ENCODE measurements around the gene RPL5.

The RPL5 gene

GRCh38 chr1:92857817-92858216 is 26.0 kb downstream of the RPL5 start:
- Mint-ChIP-seq H3K9me3 (no peaks in the 10 kb centered on the region), H3K27me3 (no peaks in the 10 kb centered on the region), H3K4me3 (no peak overlapping the region), H3K36me3 (ENCODE audit: low read depth) (peaks cover 5% of the 10 kb centered on the region), H3K27ac (no peak overlapping the region), H3K4me1 (ENCODE audit: low read depth) (peaks cover 16% of the 10 kb centered on the region)
- DNase-seq = no peak

- H3K36me3 Mint-ChIP-seq (ENCODE audit: low read depth) = peaks cover 5% of the 10 kb centered on the region
- H3K9me3 Mint-ChIP-seq = no peaks in the 10 kb centered on the region
- no peak for DNase-seq
- H3K27me3 Mint-ChIP-seq = no peaks in the 10 kb centered on the region
- H3K4me3 Mint-ChIP-seq = peak overlapping the region; percentile 48
- H3K4me1 Mint-ChIP-seq (ENCODE audit: low read depth) = peaks cover 16% of the 10 kb centered on the region
- H3K27ac Mint-ChIP-seq = peak overlapping the region; percentile 34
Observed at GRCh38 chr1:92858564-92859399, 26.9 kb downstream of the RPL5 start.

GRCh38 chr1:92859400-92860039 is 27.7 kb downstream of the RPL5 start:
- peaks cover 5% of the 10 kb centered on the region for H3K36me3 Mint-ChIP-seq (ENCODE audit: low read depth)
- peak overlapping the region; percentile 34 for H3K27ac Mint-ChIP-seq
- peak overlapping the region; percentile 48 for H3K4me3 Mint-ChIP-seq
- no peaks in the 10 kb centered on the region for H3K9me3 Mint-ChIP-seq
- no peaks in the 10 kb centered on the region for H3K27me3 Mint-ChIP-seq
- no peak for DNase-seq
- H3K4me1 Mint-ChIP-seq (ENCODE audit: low read depth) = peaks cover 14% of the 10 kb centered on the region

- H3K4me3 Mint-ChIP-seq = no peak overlapping the region
- no peak for DNase-seq
Observed at GRCh38 chr1:92862605-92863004, 30.8 kb downstream of the RPL5 start.

GRCh38 chr1:92864131-92864530 is 32.3 kb downstream of the RPL5 start:
- H3K9me3 Mint-ChIP-seq = no peaks in the 10 kb centered on the region
- H3K4me3 Mint-ChIP-seq = no peak overlapping the region
- DNase-seq = no peak
- H3K27me3 Mint-ChIP-seq = no peaks in the 10 kb centered on the region
- peaks cover 4% of the 10 kb centered on the region for H3K4me1 Mint-ChIP-seq (ENCODE audit: low read depth)
- H3K36me3 Mint-ChIP-seq (ENCODE audit: low read depth) = peaks cover 2% of the 10 kb centered on the region
- no peak overlapping the region for H3K27ac Mint-ChIP-seq

More at GRCh38 chr1:92862605-92863004, 30.8 kb downstream of the RPL5 start:
- Mint-ChIP-seq H3K27me3 (no peaks in the 10 kb centered on the region), H3K4me1 (ENCODE audit: low read depth) (peaks cover 11% of the 10 kb centered on the region), H3K27ac (no peak overlapping the region), H3K9me3 (no peaks in the 10 kb centered on the region), H3K36me3 (ENCODE audit: low read depth) (no peaks in the 10 kb centered on the region)

GRCh38 chr1:92870591-92870990 is 38.8 kb downstream of the RPL5 start:
- Mint-ChIP-seq H3K36me3 (ENCODE audit: low read depth) (peaks cover 31% of the 10 kb centered on the region), H3K4me3 (no peak overlapping the region), H3K27ac (no peak overlapping the region), H3K4me1 (ENCODE audit: low read depth) (peaks cover 7% of the 10 kb centered on the region), H3K27me3 (no peaks in the 10 kb centered on the region), H3K9me3 (no peaks in the 10 kb centered on the region)
- DNase-seq = no peak

GRCh38 chr1:92872719-92873118 is 40.9 kb downstream of the RPL5 start:
- Mint-ChIP-seq H3K4me3 (no peak overlapping the region), H3K4me1 (ENCODE audit: low read depth) (peaks cover 17% of the 10 kb centered on the region), H3K36me3 (ENCODE audit: low read depth) (peaks cover 30% of the 10 kb centered on the region), H3K9me3 (no peaks in the 10 kb centered on the region), H3K27ac (no peak overlapping the region), H3K27me3 (no peaks in the 10 kb centered on the region)
- DNase-seq = no peak

GRCh38 chr1:92874987-92875386 is 43.1 kb downstream of the RPL5 start:
- H3K9me3 Mint-ChIP-seq = no peaks in the 10 kb centered on the region
- H3K27ac Mint-ChIP-seq = no peak overlapping the region
- peaks cover 29% of the 10 kb centered on the region for H3K36me3 Mint-ChIP-seq (ENCODE audit: low read depth)
- peaks cover 28% of the 10 kb centered on the region for H3K4me1 Mint-ChIP-seq (ENCODE audit: low read depth)
- DNase-seq = no peak
- H3K27me3 Mint-ChIP-seq = no peaks in the 10 kb centered on the region
- H3K4me3 Mint-ChIP-seq = no peak overlapping the region

- H3K27ac Mint-ChIP-seq = no peak overlapping the region
Observed at GRCh38 chr1:92876351-92876750, 44.5 kb downstream of the RPL5 start.

GRCh38 chr1:92877081-92877711 is 45.4 kb downstream of the RPL5 start:
- H3K9me3 Mint-ChIP-seq = no peaks in the 10 kb centered on the region
- H3K4me3 Mint-ChIP-seq = peak overlapping the region; percentile 52
- H3K36me3 Mint-ChIP-seq (ENCODE audit: low read depth) = peaks cover 27% of the 10 kb centered on the region
- peaks cover 24% of the 10 kb centered on the region for H3K4me1 Mint-ChIP-seq (ENCODE audit: low read depth)
- peak overlapping the region; percentile 10 for H3K27ac Mint-ChIP-seq
- no peak for DNase-seq
- no peaks in the 10 kb centered on the region for H3K27me3 Mint-ChIP-seq

More at GRCh38 chr1:92876351-92876750, 44.5 kb downstream of the RPL5 start:
- no peaks in the 10 kb centered on the region for H3K27me3 Mint-ChIP-seq
- no peak overlapping the region for H3K4me3 Mint-ChIP-seq
- no peak for DNase-seq
- H3K9me3 Mint-ChIP-seq = no peaks in the 10 kb centered on the region
- H3K36me3 Mint-ChIP-seq (ENCODE audit: low read depth) = peaks cover 29% of the 10 kb centered on the region
- H3K4me1 Mint-ChIP-seq (ENCODE audit: low read depth) = peaks cover 24% of the 10 kb centered on the region

GRCh38 chr1:92877792-92878191 is 46.0 kb downstream of the RPL5 start:
- peak overlapping the region; percentile 86 for H3K27ac Mint-ChIP-seq
- peaks cover 28% of the 10 kb centered on the region for H3K4me1 Mint-ChIP-seq (ENCODE audit: low read depth)
- no peak for DNase-seq
- peak overlapping the region; percentile 52 for H3K4me3 Mint-ChIP-seq
- H3K27me3 Mint-ChIP-seq = no peaks in the 10 kb centered on the region
- no peaks in the 10 kb centered on the region for H3K9me3 Mint-ChIP-seq
- peaks cover 21% of the 10 kb centered on the region for H3K36me3 Mint-ChIP-seq (ENCODE audit: low read depth)

- H3K4me1 Mint-ChIP-seq (ENCODE audit: low read depth) = peaks cover 40% of the 10 kb centered on the region
- H3K9me3 Mint-ChIP-seq = no peaks in the 10 kb centered on the region
Observed at GRCh38 chr1:92879316-92879968, 47.6 kb downstream of the RPL5 start.

GRCh38 chr1:92881391-92881790 is 49.6 kb downstream of the RPL5 start:
- H3K36me3 Mint-ChIP-seq (ENCODE audit: low read depth) = no peaks in the 10 kb centered on the region
- H3K27me3 Mint-ChIP-seq = no peaks in the 10 kb centered on the region
- H3K9me3 Mint-ChIP-seq = no peaks in the 10 kb centered on the region
- no peak overlapping the region for H3K27ac Mint-ChIP-seq
- DNase-seq = no peak
- no peak overlapping the region for H3K4me3 Mint-ChIP-seq
- H3K4me1 Mint-ChIP-seq (ENCODE audit: low read depth) = peaks cover 40% of the 10 kb centered on the region

More at GRCh38 chr1:92879316-92879968, 47.6 kb downstream of the RPL5 start:
- Mint-ChIP-seq H3K27me3 (no peaks in the 10 kb centered on the region), H3K27ac (no peak overlapping the region), H3K36me3 (ENCODE audit: low read depth) (peaks cover 8% of the 10 kb centered on the region), H3K4me3 (no peak overlapping the region)
- DNase-seq = no peak

- Mint-ChIP-seq H3K27me3 (no peaks in the 10 kb centered on the region), H3K9me3 (no peaks in the 10 kb centered on the region), H3K27ac (peak overlapping the region; percentile 88), H3K4me3 (peak overlapping the region; percentile 43), H3K36me3 (ENCODE audit: low read depth) (no peaks in the 10 kb centered on the region), H3K4me1 (ENCODE audit: low read depth) (peaks cover 35% of the 10 kb centered on the region)
- no peak for DNase-seq
Observed at GRCh38 chr1:92882819-92883218, 51.0 kb downstream of the RPL5 start.
